ENCODE results near the gene SRP14. TPM values are rescaled to one million over a fixed set of nuclear protein-coding genes. Genes with fewer than 3 reads are reported as not detected.
"Not testable (repeated sequence)": the region's sequence is repeated elsewhere in the genome, so short reads cannot be mapped to it uniquely, and the experiment has no call there.

Gene SRP14
- total RNA-seq, 2 experiments from 2014 or later = 130 to 188 TPM

DNA sequence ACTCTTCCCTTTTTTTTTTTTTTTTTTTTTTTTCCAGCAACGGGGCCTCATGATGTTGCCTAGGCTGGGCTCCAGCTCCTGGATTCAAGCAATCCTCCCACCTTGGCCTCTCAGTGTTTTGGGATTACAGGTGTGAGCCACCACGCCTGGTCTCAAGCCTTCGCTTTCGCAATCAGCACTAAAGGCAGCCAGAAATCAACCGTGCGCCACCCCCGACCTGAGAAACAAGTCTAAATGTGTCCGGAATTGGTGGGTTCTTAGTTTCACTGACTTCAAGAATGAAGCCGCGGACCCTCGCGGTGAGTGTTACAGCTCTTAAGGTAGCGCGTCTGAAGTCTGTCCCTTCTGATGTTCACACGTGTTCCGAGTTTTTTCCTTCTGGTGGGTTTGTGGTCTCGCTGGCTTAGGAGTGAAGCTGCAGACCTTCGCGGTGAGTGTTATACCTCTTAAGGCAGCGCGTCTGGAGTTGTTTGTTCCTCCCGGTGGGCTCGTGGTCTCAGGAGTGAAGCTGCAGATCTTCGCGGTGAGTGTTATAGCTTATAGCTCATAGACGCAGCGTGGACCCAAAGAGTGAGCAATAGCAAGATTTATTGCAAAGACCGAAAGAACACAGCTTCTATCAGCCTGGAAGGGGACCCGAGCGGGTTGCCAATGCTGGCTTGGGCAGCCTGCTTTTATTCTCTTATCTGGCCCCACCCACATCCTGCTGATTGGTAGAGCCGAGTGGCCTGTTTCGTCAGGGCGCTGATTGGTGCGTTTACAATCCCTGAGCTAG lies 34.9 kb upstream of the SRP14 start:
- H3K36me3 ChIP-seq (ENCODE audit: insufficient read depth, low read length); intact Hi-C loops (cut with micrococcal nuclease; ENCODE audit: unreplicated experiment); H3K9me3 ChIP-seq (ENCODE audit: low read length); H4K20me1 ChIP-seq (ENCODE audit: insufficient read depth, low read length); H3K4me3 ChIP-seq (ENCODE audit: low read depth, low read length, poor library complexity, severe bottlenecking); BruUV-seq (replicated peaks); H2AFZ ChIP-seq (ENCODE audit: low read length); H3K79me2 ChIP-seq (ENCODE audit: insufficient read depth, low read depth, low read length); H3K4me2 ChIP-seq (ENCODE audit: low read length); H3K27ac ChIP-seq (ENCODE audit: low read depth, low read length, poor library complexity, severe bottlenecking); DNase-seq (ENCODE audit: low spot score); H3K9me2 ChIP-seq (ENCODE audit: insufficient read depth, low read length): not testable (repeated sequence)
- CTCF ChIA-PET (ENCODE audit: unreplicated experiment) = interaction anchor here (0.6 kb wide), 1 partner anchor 19 kb away, joined by 5 read pairs; no protein-coding TSS in a partner anchor
- POLR2A ChIA-PET = interaction anchor here (1.1 kb wide), 1 partner anchor 28 kb away, joined by 3 read pairs; no protein-coding TSS in a partner anchor
- H3K4me1 ChIP-seq (ENCODE audit: insufficient read depth, low read length, poor library complexity, severe bottlenecking) = peaks cover 15% of the 10 kb centered on the region

GRCh38 chr15:40072216-40072990 lies 33.4 kb upstream of the SRP14 start:
- Histone ChIP-seq H2AFZ (ENCODE audit: low read length) (no peak overlapping the region), H3K79me2 (ENCODE audit: insufficient read depth, low read depth, low read length) (no peaks in the 10 kb centered on the region), H3K4me1 (ENCODE audit: insufficient read depth, low read length, poor library complexity, severe bottlenecking) (peaks cover 24% of the 10 kb centered on the region), H3K4me2 (ENCODE audit: low read length) (no peak overlapping the region), H3K9me2 (ENCODE audit: insufficient read depth, low read length) (no peaks in the 10 kb centered on the region), H3K27ac (ENCODE audit: low read depth, low read length, poor library complexity, severe bottlenecking) (no peak overlapping the region), H3K9me3 (ENCODE audit: low read length) (no peaks in the 10 kb centered on the region), H4K20me1 (ENCODE audit: insufficient read depth, low read length) (no peaks in the 10 kb centered on the region), H3K4me3 (ENCODE audit: low read depth, low read length, poor library complexity, severe bottlenecking) (no peak overlapping the region), H3K36me3 (ENCODE audit: insufficient read depth, low read length) (no peaks in the 10 kb centered on the region)
- BruUV-seq (replicated peaks) = no TSS peak
- POLR2A ChIA-PET = no interaction called here
- CTCF ChIA-PET (ENCODE audit: unreplicated experiment) = no interaction called here
- intact Hi-C loops (cut with micrococcal nuclease; ENCODE audit: unreplicated experiment) = no loop called here
- no peak for DNase-seq (ENCODE audit: low spot score)
- no peak for TF ChIP-seq CTCF (conservative IDR thresholded peaks at IDR 0.05; ENCODE audit: low read length)
- no peak for TF ChIP-seq EZH2phosphoT487 (IDR thresholded peaks at IDR 0.05; ENCODE audit: borderline replicate concordance, low read depth, low read length)

DNA sequence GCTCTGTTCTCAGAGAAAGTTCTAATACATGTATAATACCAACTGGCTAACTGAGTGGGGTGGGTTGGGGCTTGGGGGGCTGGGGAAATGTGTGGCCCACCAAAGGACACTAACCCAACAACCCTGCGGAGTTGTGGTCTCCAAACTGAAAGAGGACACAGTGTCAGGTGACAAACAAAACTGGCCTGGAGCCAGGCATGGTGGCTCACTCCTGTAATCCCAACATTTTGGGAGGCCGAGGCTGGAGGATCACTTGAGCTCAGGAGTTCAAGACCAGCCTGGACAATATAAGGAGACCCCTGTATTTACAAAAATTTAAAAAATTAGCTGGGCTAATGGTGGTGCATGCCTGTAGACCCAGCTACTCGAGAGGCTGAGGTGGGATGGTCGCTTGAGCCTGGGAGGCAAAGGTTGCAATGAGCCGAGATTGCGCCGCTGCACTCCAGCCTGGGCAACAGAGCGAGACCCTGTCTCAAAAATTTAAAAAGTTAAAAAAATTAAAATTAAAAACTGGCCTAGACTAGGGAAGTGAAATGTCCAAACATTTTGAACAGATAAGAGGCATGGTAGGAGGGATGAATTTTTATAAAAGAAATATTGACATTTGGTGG lies 31.7 kb upstream of the SRP14 start:
- BruUV-seq (replicated peaks) = no TSS peak
- Histone ChIP-seq H3K9me3 (ENCODE audit: low read length) (no peaks in the 10 kb centered on the region), H3K9me2 (ENCODE audit: insufficient read depth, low read length) (no peaks in the 10 kb centered on the region), H3K4me3 (ENCODE audit: low read depth, low read length, poor library complexity, severe bottlenecking) (no peak overlapping the region), H3K4me1 (ENCODE audit: insufficient read depth, low read length, poor library complexity, severe bottlenecking) (peaks cover 27% of the 10 kb centered on the region), H3K79me2 (ENCODE audit: insufficient read depth, low read depth, low read length) (no peaks in the 10 kb centered on the region), H3K36me3 (ENCODE audit: insufficient read depth, low read length) (no peaks in the 10 kb centered on the region), H3K27ac (ENCODE audit: low read depth, low read length, poor library complexity, severe bottlenecking) (no peak overlapping the region), H4K20me1 (ENCODE audit: insufficient read depth, low read length) (no peaks in the 10 kb centered on the region), H2AFZ (ENCODE audit: low read length) (no peak overlapping the region), H3K4me2 (ENCODE audit: low read length) (no peak overlapping the region)
- intact Hi-C loops (cut with micrococcal nuclease; ENCODE audit: unreplicated experiment) = no loop called here
- CTCF ChIA-PET (ENCODE audit: unreplicated experiment) = interaction anchor here (0.6 kb wide), 2 partner anchors 27 to 70 kb away, joined by 3 read pairs; no protein-coding TSS in a partner anchor
- POLR2A ChIA-PET = interaction anchor here (0.7 to 1.8 kb wide), 5 partner anchors 25 to 45 kb away, joined by 3 to 10 read pairs (median 5); partner anchors contain the start of gene BMF
- TF ChIP-seq CTCF (conservative IDR thresholded peaks at IDR 0.05; ENCODE audit: low read length) (no peak), EZH2phosphoT487 (IDR thresholded peaks at IDR 0.05; ENCODE audit: borderline replicate concordance, low read depth, low read length) (no peak)
- DNase-seq (ENCODE audit: low spot score) = no peak
